OCI-LY1 (cell line): Measurements from ENCODE around the gene ACTG1.

Experiments
- CTCF ChIP-seq: fragments of 200-600 bp; sonication (generic), shearing (Covaris generic); IDR thresholded peaks from 2 replicates; pipeline ENCODE4 v1.5.1; 2017; ENCODE audit warnings: mild to moderate bottlenecking, antibody characterized with exemption, low read length, moderate library complexity, mixed read lengths
- EZH2 ChIP-seq: fragments of 200-600 bp; sonication (generic), shearing (Covaris generic); IDR thresholded peaks from 2 replicates; pipeline ENCODE4 v1.8.0; 2017; ENCODE audit warnings: borderline replicate concordance, mixed run types, mild to moderate bottlenecking, antibody characterized with exemption, low read length, moderate library complexity, mixed read lengths

DNA sequence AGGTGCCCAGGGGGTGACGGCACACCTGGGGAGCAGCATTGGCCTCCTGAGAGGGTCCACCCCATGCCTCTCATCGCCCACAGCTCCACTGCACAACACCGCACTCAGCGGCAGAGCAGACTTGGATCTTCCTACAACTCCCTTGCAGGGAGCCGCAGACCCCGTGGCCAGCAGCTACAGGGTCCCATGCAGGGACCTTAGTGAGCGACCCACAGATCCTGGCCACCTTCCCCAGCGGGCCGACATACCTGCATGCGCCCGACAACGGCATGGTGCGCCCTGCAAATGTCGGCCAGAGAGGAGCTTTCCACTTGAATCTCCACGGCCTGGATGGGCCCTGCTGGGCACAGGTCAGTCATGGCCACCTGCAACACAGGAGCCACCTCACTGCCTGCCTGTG, 31.2 kb upstream of the ACTG1 start:
- TF ChIP-seq CTCF (no peak), EZH2 (no peak)
